Activated naive CD4-positive, alpha-beta T cell (primary cell): Measurements from ENCODE around the gene CCDC88C.
"Not testable (repeated sequence)": the region's sequence is repeated elsewhere in the genome, so short reads cannot be mapped to it uniquely, and the experiment has no call there.

Experiments used
- DNase-seq, 4 experiments: peaks; one replicate each; lab custom pipeline; 2025; lab: John Stamatoyannopoulos, UW

Gene CCDC88C

GRCh38 chr14:91245029-91245428 is 172.6 kb downstream of the CCDC88C start:
- peak in 1 of 4 experiments; percentile 48 for DNase-seq

DNA sequence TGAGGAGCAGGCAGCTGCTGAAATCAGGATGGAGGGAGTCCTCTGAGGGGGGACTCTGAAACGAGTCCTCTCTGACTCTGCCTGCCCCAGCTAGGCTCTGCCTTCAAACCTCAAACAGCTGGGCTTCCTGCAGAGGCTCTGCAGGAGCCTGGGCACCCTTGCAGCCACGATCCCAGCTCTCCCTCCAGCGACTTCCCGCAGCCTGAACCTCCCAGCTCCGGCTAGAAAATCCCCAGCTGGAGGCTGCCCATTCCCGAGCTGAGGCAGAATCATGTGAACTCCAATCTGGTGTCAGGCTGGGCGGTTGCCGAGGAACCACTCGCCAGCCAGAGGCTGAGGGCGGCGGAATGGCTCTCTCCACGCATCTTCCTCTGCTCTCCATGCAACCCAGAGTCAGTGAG is 173.1 kb downstream of the CCDC88C start, which contains the start of gene GPR68:
Gene GPR68, minus strand, starts transcription at position 204 of the 401 bp plus-strand sequence. CDS start 9,654 bp downstream, outside the sequence.
- peak in 1 of 4 experiments; percentile 21 for DNase-seq

GRCh38 chr14:91243074-91243471 is 174.5 kb downstream of the CCDC88C start:
- DNase-seq = no peak

- DNase-seq = no peak
Observed at GRCh38 chr14:91242635-91243034, 175.0 kb downstream of the CCDC88C start.

- DNase-seq = no peak
Observed at GRCh38 chr14:91241863-91242262, 175.8 kb downstream of the CCDC88C start.

GRCh38 chr14:91238661-91239060 is 179.0 kb downstream of the CCDC88C start:
- no peak for DNase-seq

DNA sequence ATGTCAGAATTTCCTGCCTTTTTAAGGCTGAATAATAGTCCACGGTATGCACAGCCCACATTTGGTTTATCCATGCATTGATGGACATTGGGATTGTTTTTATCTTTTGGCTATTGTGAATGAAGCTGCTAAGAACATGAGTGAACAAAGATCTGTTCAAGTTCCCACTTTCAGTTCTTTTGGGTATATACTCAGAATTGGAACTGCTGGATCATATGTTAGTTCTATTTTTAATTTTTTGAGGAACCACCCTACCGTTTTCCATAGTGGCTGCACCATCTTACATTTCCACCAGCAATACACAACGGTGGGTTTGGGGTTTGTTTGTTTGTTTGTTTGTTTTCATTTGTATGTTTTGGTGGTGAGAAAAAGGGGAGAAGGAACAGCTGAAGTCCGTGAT is 179.5 kb downstream of the CCDC88C start:
- no peak for DNase-seq

DNA sequence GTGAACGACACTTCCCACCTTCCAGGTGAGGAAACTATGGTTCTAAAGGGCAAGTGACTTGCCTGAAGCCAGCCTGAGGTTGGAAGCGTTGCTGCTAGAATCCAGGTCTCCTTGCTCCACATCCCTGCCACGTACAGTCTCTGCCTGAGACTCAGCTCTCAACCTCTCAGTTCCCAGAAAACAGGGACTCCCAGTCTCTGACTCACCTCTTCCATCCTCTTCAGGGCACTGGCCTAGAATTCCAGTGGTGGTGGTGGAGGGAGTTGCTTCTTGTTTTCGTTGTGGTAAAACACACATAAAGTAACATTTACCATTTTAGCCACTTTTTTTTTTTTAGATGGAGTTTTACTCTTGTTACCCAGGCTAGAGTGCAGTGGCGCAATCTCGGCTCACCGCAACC is 180.4 kb downstream of the CCDC88C start:
- no peak for DNase-seq

- no peak for DNase-seq
Observed at GRCh38 chr14:91235841-91236240, 181.8 kb downstream of the CCDC88C start.

DNA sequence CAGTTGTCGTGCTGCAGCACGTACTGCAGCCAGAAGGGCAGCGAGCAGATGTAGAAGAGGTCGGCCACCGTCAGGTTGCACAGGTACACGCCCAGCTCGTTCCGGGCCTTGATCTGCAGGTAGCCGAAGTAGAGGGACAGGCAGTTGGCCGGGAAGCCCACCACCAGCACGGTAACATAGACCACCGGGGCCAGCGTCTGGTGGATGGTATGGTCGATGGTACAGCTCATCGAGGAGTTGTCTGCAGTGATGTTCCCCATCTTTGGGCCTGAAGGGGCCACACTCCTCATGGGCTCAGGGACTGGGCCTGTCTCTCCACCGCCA is 182.9 kb downstream of the CCDC88C start:
- DNase-seq = no peak

DNA sequence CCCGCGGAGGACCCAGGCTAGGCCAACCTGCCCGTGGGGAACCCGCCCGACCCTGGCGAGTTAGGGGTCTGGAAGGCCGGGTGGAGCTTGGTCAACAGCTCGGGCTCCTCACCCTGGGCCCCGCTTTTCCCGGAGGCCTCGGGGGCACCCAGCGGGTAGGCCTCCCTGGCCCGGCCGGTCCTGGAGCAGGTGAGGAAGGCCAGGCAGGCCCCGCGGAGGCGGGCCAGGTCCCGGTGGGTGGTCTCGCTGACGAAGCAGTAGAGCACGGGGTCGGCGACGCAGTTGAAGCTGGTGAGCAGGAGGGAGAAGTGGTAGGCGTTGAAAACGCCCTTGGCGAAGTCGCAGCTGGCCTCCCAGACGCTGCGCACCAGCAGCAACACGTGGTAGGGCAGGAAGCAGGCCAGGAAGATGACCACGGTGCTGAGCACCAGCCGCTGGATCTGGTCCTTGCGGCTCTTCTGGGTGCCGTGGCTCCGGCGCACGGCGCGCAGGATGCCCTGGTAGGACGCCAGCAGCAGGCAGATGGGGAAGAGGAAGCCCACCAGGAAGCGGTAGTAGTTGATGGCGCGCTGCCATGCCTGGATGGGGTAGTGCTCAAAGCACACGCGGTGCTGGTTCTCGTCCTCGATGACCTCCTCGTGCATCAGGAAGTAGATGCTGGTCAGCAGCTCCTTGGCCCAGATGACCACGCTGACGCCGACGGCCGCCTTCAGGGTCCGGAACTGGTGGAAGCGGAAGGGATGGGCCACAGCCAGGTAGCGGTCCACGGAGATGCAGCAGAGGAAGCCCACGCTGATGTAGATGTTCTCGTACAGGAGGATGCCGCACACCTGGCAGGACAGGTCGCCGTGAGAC is 183.5 kb downstream of the CCDC88C start:
- no peak for DNase-seq

GRCh38 chr14:91232603-91233002 is 185.0 kb downstream of the CCDC88C start:
- DNase-seq = no peak

- no peak for DNase-seq
Observed at GRCh38 chr14:91232052-91232451, 185.6 kb downstream of the CCDC88C start.

GRCh38 chr14:91231446-91231845 is 186.2 kb downstream of the CCDC88C start:
- DNase-seq = no peak

- DNase-seq = no peak
Observed at GRCh38 chr14:91230397-91231035, 187.1 kb downstream of the CCDC88C start.

DNA sequence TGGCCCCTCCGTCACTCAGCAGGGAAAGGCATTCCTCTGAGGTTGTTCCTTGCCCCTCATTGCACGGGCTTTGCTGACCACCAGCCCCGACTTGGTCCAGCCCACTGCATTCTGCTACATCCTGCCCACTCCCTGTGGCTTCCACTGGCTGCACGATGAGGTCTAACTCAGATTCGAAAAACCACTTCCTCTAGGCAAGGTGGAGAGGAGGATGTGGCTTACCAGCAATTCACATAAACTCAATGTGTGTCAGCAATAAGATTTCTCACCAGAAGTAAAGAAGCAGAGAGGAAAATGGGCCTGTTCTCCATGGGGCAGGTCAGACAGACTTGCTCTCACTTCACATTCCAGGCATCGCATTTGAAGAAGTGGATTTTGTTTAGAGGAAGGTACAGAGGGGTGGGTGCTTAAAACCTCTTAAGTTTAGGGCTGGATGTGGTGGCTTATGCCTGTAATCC is 187.8 kb downstream of the CCDC88C start:
- DNase-seq = peak in 2 of 4 experiments; percentile 32 to 43

GRCh38 chr14:91229005-91229382 is 188.6 kb downstream of the CCDC88C start:
- DNase-seq = no peak

DNA sequence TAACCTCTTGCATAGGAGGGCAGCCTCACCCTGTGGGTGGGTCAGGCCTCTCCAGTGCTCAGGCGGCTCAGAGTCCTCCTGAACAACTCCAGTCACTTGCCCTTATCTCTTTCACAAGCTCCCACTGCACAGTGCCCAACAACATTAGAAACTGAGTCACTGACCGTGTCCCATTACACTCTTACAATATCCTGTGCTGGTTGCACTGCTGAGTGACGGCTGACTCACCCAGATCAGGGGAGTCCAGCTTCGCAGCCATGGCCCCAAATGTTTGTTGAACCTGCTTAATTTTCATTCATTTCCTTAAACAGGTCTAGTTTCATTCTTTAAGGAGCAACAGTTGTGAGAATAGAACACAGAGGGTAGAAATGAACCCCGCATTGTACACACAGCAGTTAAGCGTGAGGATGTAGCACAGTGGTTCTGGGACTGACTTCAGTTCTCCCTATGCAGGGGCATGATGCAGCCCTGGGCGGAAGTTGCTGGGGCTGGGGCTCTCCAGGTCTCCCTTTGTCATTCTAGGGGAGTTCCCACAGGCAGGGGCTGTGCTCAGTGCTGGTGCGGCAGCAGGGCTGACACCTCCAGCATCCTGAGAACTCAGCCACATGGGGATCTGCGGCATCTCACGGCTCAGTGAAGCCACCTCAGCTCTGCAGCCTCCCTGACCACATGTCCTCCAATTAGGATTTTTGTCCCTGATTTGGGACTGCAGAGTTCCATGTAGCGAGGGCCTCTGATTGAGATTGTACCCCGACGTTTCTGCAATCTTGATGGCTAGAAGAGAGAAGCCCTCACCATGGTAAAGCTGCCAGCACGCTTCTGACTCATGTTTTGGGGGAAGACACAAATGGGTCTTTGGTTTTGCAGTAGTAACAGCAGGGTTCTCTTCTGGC is 189.3 kb downstream of the CCDC88C start:
- peak; percentile 20 to 67 (median 40) for DNase-seq

DNA sequence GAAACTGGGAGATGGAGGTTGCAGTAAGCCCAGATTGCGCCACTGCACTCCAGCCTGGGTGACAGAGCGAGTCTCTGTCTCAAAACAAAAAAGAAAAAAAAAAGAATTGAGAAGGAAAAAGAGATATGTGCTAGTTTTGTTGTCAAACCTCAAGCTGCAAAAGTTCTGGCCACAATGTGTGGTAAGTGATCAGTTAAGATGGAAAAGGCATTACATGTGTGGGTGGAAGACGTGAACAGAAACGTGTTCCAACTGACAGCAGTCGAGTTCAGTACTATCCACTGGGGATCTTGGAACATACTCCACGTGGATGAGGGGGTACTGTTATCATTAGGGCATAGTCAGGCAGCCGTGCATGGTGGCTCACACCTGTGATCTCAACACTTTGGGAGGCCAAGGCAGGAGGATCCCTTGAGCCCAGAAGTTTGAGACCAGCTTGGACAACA is 190.4 kb downstream of the CCDC88C start:
- DNase-seq = no peak

DNA sequence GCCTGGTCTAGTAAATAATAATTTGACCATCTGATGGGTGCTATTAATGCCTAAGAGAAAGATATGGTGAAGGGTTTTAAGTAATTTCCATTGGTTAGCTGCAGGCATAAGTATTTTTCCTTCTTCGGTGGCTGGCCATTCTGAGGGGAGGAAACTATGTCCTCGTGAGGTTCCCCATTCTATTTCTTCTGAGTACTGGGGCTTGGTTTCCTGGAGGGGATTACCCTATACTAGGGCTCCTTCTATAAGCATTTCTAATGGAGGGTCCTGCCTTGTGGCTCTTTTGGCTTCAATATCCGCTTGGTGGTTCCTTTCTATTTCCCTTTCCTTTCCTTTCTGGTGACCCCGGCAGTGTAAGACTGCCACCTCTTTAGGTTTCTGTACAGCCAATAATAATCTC is 191.3 kb downstream of the CCDC88C start:
- not testable (repeated sequence) for DNase-seq

DNA sequence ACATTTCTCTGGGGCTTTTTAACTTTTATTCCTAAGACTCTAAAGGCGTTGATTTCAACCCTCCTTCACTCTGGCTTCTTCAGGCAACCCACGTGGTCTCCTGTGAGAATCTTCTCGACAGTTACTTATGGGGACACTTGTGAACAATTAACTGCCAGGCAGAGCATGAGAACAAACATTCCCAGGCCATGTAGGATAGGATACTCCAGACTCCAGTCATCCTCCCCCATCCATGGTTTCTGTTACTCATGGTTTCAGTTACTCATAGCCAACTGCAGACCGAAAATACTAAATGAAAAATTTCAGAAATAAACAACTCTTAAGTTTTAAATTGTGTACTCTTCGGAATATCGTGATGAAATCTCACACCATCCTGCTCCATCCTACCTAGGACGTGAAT is 192.6 kb downstream of the CCDC88C start:
- no peak for DNase-seq
